SHP77 (cell line): Measurements from ENCODE around the gene LRRC8A.
"Not testable (repeated sequence)": the region's sequence is repeated elsewhere in the genome, so short reads cannot be mapped to it uniquely, and the experiment has no call there.

Experiments
- DNase-seq, 2 experiments: peaks; one replicate each; lab custom pipeline; 2025; lab: John Stamatoyannopoulos, UW

Gene LRRC8A

DNA sequence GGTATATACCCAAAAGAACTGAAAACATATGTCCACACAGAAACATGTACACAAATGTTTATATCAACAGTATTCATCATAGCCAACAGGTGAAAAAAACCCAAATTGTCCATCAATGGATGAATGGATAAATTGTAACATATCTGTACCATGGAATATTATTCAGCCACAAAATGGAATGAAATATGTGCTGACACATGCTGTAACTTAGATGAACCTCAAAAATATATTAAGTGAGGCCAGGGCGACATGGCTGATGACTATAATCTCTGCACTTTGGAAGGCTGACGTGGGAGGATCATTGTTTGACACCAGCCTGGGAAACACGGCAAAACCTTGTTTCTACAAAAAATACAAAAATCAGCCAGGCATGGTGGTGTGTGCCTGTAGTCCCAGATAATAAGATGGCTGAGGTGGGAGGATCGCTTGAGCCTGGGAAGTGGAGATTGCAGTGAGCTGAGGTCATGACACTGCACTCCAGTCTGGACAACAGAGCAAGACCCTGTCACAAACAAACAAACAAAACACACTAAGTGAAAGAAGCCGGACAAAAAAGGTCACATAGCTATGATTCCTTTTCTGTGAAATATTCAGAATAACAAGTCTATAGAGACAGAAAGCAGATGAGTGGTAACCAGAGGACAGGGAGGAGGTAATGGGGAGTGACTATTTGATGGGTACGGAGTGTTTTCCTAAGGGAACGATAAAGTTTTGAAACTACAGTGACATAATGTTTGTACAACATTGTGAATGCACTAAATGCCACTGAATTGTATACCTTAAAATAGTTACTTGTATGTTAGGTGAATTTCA lies 11.6 kb upstream of the LRRC8A start:
- no peak for DNase-seq

DNA sequence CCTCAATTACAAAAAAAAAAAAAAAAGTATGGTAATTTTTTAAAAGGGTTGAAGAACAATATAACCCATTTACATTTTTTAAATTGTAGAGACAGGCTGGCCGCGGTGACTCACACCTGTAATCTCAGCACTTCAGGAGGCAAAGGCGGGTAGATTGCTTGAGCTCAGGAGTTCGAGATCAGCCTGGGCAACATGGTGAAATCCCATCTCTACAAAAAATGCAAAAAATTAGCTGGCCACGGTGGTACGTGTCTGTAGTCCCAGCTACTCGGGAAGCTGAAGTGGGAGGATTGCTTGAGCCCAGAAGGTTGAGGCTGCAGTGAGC lies 11.0 kb upstream of the LRRC8A start:
- not testable (repeated sequence) for DNase-seq

DNA sequence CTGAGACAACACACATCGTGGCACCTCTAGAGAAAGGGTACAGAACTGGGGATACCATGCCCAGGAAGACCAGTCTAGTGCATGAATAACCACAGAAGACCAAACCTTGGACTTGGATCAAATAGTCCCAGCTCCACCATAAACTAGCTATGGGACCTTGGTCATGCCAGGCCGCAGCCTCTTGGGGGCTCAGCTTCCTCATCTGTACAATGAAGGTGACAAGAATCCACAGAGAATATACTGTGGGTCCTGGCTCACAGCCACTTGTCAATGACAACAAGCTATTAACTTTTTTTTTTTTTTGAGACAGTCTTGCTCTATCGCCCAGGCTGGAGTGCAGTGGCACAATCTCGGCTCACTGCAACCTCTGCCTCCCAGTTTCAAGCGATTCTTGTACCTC lies 4.1 kb upstream of the LRRC8A start:
- DNase-seq = no peak

DNA sequence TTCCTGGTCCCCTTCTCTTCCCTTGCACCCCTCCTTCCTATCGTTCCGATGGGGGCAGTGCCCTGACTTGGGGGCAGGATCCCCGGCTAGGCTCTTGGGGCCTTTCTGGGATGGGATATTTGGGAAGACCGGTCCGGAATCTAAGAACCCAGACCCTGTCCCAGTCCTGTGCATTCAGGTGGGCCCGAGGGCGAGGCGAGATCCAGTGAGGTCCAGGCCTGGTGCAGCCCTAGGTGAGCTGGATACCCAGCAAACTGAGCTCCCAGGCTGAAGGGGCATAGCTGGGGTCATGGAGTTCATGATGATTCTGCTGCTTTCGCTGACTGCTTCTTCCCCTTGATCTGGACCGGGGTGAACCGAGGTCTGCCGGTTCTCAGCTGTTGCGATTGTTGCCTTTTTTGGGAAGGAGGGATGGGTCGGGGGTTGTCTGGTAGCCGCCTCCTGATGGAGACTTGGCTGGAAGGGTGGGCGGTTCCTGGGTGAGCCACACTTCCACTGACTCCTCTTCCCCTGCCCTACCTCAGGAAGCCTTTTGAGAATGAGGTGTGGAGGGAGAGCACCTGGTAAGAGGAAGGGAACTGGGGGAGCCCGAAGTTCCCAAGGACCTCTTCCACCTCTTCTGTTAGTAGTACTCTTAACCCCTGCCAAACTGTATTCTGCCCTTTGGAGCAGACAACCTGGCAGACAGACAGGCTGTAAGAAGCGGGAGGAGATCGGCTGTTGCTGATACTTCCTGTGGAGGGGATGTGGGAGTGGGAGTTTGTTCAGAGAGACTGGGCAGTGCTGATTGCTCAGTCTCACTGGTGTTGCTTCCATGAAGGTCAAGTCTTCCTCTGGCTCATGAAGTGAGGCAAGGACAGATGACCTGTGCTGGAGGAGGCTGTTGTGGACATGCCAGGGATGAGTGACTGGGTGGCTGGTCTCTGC lies 1.0 kb downstream of the LRRC8A start:
- no peak for DNase-seq

DNA sequence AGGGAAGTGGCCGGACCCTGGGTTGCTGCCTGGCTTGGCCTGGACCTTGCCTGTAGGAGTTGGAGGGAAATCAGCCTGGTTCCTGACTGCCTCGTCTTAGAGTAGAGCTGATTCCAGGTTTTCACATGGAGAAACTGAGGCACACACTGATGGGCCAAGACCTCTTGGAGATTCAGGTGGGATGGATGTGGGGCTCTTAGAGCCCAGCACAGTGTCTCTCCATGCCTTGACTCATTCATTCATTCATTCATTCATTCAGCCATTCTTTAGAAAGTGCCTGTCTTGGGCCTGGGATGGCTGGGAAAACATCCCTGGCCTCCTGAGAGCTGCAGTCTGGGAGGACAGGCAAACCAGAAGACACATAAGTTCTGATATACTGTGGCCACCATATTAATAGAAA lies 2.2 kb downstream of the LRRC8A start:
- DNase-seq = no peak

DNA sequence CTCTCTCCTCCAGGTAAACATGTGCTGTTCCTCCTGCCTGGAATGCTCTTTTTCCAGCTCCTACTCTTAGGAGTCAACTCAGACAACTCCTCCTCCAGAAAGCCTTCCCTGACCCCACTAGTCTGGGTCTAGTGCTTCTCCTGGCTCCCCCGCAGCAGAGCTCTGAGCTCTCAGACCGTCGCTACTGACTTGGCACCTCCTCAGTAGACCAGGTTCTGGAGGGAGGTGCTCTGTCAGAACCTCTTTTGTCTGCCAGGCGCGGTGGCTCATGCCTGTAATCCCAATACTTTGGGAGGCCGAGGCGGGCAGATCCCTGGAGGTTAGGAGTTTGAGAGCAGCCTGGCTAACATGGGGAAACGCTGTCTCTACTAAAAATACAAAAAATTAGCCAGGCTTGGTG lies 3.4 kb downstream of the LRRC8A start:
- no peak for DNase-seq

DNA sequence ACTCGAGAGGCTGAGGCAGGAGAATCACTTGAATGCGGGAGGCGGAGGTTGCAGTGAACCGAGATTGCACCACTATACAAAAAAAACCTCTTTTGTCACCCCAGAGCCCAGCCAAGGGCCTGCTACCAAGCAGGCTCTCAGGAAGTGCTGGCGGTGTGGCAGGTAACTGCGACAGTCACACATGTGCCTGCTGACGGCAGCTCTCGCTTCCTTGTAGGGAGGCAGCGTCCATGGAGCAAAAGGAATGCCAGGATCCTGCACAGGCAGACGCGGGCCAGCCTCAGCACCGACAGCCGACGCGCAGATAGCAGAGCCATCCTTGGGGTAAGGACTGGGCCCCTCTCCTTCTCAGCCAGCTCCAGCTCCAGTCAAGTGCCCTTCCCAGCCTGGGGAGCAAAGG lies 3.9 kb downstream of the LRRC8A start:
- no peak for DNase-seq

DNA sequence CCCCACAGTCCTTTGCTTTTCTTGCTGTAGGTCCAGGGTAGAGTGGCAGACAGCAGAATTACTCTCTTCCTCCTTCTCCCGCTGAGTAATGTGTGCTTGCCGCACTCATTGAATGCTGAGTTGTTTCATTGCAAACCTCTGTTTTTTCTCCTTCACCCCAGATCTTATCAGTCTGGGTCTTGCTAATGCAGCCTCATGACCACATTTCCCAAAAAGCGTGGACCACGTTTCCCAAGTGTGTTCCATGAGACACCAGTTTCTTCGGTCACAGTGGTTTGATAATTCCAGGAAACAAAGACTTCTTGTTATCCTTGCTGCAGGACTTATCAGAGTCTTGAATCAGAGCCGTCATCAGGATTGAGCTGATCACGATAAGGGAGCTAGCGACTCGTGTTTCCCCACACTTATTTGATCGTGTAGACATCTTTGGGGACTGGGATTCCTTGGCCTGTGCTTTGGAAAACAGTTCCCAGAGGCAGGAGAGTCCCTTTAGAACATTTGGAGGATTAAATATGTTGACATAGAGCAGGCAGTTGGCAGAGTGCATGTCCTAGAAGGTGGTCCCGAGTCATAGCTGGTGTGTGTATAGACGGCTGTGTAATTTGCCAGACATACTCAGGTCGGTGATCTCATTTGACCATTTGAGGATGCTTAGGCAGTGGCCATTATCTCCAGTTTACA lies 4.4 kb downstream of the LRRC8A start:
- DNase-seq = no peak

DNA sequence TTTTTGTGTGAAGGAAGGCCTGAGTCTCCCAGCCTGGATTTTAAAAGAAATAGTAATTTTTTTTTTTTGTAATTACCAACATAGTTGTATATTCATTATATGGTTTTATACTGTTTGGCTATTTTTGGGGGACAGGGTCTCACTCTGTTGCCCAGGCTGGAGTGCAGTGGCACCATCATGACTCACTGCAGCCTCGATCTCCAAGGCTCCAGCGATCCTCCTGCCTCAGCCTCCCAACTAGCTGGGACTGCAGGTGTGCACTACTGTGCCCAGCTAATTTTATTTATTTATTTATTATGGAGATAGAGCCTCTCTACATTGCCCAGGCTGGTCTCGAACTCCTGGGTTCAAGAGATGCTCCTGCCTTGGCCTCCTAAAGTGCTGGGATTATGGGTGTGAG lies 5.1 kb downstream of the LRRC8A start:
- no peak for DNase-seq

DNA sequence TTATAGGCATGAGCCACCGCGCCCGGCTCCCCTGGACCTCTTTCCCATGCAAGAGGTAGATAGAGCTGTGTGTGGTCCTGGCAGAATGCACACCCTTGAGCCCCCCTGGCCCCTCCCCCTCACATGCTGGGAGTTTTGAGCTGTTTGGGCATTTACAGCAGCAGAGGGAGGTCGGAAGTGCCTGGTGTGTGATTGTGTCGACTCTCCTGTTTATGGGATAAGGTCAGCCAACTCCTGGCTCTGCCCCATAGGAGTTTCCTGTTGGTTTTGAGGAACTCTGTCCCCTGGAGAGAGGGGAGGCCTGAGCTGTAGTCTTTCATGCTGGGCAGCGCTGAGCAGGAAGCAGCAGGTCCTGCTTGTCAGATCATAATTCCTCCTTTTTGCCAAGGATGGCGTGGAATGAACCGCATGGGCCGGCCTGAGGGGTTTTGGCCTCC lies 6.0 kb downstream of the LRRC8A start:
- no peak for DNase-seq

DNA sequence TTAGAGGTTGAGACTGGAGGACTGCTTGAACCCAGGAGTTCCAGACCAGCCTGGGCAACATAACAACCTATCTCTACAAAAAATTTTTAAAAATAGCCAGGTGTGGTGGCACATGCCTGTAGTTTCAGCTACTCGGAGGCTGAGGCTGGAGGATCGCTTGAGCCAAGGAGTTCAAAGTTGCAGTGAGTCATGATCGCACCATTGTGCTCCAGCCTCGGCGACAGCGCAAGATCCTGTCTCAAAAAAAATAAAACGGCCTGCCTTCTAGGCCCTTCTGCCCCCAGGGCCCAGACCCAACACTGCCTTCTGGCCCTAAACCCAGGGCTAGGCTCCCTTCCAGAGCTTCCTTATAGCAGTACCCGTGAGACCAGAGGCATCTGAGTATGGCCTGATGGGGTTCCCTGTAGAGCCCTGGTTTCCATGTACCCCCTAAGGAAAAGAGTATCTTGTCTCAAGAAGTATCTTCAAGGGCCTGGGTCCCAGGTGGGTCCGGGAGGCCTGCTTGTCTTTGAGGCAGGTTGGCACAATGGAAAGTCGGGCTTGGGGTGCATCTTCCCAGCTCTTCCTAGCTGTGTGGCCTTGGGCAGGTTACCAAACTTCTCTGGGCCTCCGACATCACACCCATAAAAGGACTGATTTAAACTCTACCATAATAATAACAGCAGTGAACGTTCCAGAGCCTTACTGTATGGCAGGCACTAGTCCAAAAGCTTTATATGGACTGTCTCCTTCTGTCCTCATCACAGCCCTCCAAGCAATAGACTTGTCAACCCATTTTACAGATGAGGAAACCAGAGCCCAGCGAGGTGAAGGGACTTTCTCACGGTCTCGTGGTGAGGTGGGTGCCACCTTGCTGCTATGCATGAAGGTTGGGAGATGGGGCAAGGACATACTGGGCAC lies 9.6 kb downstream of the LRRC8A start:
- no peak for DNase-seq

DNA sequence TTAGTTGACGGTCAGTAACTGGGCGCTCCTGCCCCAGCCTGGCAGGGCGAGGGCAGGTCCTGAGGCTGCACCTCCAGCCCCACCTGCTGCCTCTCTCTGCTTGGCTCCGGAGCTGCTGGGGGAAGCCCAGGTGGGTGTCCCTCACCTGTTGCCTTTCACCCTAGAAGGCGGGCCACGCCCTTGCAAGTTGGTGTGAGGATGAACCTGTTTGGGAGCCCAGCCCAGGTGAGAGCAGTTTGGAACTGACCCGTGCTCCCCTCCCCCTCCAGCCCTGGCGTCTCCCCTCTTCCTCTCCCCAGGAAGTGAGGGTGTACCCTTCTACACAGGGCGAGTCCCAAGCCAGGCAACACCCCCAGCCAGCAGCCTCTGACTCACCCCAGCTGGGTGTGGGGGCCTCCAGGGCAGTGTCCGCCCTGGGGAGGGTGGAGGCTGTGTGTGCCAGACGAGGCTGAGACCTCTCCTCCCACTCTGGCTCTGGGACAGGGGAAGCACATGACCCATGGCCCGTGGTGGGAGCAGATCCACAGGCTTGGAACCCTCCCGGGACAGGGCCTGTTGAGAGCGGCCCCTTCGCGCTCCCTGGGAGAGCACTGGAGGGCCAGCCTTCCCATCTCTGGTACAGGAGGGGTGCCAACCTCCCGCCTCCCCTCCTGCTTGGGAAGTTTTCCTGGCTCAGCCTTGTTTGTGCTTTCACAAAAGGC lies 10.4 kb downstream of the LRRC8A start:
- no peak for DNase-seq

DNA sequence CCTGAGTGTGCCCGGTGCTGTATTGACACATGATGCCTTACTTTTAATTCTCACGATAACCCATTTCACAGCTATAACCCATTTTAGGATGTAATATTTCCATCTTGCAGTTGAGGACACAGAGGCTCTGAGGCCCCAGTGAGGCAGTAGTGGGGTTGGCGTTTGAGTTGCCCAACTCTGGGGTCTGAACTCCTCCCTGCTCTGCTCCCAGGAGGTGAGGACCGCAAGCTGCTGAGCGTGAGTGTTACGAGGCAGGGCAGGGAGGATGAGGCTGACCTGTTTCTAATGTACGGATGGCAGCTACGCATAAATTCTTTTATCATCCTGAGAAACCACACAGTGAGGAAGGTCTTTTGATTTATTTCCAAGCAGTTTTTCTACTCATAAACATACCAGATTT lies 11.4 kb downstream of the LRRC8A start:
- no peak for DNase-seq

DNA sequence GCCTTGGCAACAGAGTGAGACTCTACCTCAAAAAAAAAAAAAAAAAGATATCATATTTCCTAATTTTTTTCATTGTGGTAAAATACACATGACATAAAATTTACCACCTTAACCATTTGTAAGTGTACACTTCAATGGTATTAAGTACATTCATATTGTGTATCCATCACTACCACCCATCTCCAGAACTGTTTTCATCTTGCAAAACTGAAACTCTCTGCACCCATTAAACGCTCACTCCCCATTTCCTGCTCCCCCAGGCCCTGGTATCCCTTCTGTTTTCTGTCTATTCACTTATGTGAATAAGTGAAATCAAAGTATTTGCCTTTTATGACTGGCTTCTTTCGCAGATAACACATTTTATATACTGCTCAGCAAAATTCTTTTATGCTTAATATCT lies 12.8 kb downstream of the LRRC8A start:
- DNase-seq = no peak

DNA sequence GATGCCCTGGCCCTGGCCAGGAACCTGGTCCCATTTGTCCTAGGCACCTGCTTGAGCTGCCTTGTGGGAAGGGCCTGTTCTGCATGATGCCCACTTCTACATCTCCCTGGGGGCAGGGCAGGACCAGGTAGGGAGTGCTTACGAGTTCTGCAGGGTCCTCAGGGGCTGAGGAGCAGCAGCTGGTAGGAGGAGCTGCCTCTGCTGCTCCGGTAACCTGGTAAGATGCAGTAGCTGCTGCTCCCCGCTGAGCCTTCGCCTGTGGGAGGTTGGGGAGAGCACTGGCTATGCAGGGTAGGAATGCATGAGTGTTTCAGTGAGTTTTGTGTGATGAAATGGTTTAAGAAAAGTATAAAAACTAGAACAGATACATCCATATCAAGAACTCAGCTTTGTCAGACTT lies 13.6 kb downstream of the LRRC8A start:
- no peak for DNase-seq

DNA sequence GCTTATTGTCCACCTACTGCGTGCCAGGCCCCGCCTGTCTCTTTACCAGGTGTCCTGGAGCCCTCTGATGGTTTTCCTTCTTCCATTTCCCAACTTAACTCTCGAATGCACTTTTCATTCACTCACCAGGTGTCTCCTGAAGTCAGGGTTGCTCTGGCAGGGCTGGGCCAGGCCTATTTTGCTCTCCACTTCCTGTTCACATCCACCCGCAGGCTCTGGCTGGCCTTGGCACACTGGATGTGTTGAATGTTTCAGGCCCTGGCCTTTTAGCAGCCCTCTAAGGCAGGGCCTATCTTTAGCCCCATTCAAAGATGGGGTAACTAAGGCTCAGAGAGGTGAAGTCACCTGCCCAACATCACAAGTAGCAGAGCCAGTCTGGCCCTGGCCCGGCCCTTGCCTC lies 16.4 kb downstream of the LRRC8A start:
- no peak for DNase-seq

DNA sequence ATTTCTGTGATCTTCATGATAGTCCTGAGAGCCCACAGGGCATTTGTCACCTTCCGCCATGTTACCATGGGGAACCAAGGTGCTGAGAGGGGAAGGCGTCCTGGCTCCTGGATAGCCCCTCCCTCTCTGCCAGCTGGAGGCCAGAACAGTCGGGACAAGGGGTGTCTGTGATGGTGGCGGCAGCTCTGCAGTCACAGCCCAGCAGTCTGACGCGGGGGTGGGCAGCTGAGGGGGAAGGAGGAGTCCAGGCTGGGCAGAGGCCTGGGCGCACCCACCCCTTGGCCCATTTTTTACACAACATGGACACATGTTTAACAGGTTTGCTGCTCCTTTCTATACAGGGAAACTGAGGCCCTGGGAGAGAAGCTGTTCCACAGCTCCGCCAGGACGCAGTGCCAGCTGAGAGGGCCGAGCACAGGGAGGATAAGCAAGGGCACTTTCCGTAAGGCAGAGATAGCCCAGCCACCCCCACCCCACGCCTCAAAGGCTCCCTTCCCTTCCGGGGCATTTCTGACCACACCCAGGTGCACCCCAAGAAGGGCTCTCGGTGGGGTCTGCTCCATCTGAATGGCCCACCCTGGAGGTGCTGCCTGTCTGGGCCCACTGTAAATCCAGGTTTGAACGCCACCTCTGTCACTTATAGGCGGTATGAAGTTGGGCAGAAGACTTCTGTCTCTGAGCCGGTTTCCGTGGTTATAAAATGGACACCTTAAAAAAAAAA lies 17.1 kb downstream of the LRRC8A start:
- DNase-seq = no peak

DNA sequence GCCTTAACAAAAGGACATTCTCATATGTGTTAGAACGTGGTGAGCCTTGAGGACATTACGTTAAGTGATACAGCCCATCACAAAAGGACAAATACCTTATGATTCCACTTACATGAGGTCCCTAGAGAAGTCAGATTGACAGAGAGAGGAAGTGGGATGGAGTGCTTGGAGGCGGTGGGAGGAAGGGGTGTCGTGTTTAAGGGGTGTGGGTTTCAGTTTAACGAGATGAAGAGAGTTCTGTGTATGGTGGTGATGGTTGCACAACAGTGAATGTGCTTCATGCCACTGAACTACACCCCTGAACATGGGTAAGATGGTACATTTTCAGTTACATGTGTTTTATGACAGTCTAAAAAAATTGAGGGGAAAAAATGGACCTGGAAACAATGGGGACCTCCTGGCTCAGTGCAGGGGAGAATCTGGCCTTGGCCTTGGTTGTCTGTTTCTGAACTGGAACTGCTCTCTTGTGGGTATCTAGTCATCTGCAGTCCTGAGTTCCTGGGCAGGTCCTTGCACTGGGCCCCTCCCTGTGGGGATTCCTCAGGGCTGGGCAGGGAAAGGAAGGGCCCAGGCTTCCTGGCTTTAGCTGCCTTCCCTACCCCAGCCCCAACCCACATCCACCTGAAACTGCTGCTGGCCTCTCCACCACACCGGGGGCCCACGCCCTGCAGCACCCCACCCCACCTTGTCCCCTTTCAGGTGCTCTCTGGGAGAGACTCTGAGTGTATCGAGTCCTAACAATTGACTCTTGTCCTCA lies 17.8 kb downstream of the LRRC8A start:
- DNase-seq = no peak

DNA sequence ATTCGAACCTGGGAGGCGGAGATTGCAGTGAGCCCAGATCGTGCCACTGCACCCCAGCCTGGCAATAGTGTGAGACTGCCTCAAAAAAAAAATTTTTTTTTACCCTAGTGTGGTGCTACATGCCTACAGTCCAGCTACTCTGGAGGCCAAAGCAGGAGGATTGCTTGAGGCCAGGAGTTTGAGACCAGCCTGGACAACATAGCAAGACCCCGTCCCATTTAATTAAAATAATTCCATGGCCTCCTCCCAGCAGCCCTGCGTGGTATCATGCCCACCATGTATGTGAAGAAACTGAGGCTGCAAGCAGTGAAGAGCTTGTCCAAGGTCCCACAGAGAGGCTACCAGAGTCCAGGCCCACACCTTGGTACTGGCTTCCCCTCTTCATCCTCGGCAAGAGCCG lies 19.4 kb downstream of the LRRC8A start:
- DNase-seq = no peak

DNA sequence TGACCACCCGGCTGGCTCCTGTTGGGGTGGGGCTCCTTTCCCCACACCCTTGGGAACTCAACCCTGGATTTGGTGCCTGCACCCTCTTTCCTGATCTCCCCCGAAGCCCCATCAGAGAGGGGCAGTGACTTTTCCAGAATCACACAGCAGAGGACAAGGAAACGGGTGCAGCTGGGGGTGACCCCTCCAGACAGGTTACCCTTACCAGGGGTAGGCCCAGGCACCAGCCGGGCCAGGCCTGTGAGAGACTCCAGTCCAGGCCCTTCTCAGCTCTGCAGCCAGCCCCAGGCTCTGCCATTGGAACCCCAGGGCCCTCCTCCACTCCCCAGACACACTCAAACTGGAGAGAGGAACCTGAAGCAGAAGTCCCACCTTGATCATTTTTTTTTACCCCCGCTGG lies 19.9 kb downstream of the LRRC8A start:
- DNase-seq = no peak
